Measurements from ENCODE around the gene KRTAP10-6.
"Not testable (repeated sequence)": the region's sequence is repeated elsewhere in the genome, so short reads cannot be mapped to it uniquely, and the experiment has no call there.

Gene KRTAP10-6

GRCh38 chr21:44578371-44579055 is 13.8 kb downstream of the KRTAP10-6 start:
- no peak for DNase-seq

- no peak for DNase-seq
Measured at GRCh38 chr21:44576025-44576420, 16.3 kb downstream of the KRTAP10-6 start.

- DNase-seq, result no peak
Measured at GRCh38 chr21:44575307-44576024, 16.8 kb downstream of the KRTAP10-6 start.

GRCh38 chr21:44574457-44575306 is 17.6 kb downstream of the KRTAP10-6 start:
- no peak for DNase-seq

GRCh38 chr21:44573630-44574456 is 18.5 kb downstream of the KRTAP10-6 start, which contains the start of gene KRTAP10-4:
Gene KRTAP10-4 (plus strand): TSS chr21:44573729. CDS start chr21:44573759, 30 bp downstream.
- DNase-seq, result not testable (repeated sequence)

- DNase-seq, result no peak
Measured at GRCh38 chr21:44572959-44573583, 19.2 kb downstream of the KRTAP10-6 start.

- no peak for DNase-seq
Measured at GRCh38 chr21:44571844-44572782, 20.2 kb downstream of the KRTAP10-6 start.

GRCh38 chr21:44571296-44571695 is 21.0 kb downstream of the KRTAP10-6 start:
- DNase-seq, result no peak

GRCh38 chr21:44569861-44570517 is 22.3 kb downstream of the KRTAP10-6 start:
- no peak for DNase-seq

- no peak for DNase-seq
Measured at GRCh38 chr21:44568667-44569556, 23.4 kb downstream of the KRTAP10-6 start.

GRCh38 chr21:44568261-44568660 is 24.0 kb downstream of the KRTAP10-6 start:
- no peak for DNase-seq

GRCh38 chr21:44567481-44568171 is 24.7 kb downstream of the KRTAP10-6 start:
- no peak for DNase-seq

GRCh38 chr21:44566403-44566802 is 25.9 kb downstream of the KRTAP10-6 start:
- no peak for DNase-seq

GRCh38 chr21:44564886-44565598 is 27.3 kb downstream of the KRTAP10-6 start:
- no peak for DNase-seq

- no peak for DNase-seq
Measured at GRCh38 chr21:44564099-44564498, 28.2 kb downstream of the KRTAP10-6 start.

GRCh38 chr21:44558695-44559094 is 33.6 kb downstream of the KRTAP10-6 start, which contains the start of gene KRTAP10-3:
Gene KRTAP10-3 (minus strand): TSS chr21:44558795. CDS start chr21:44558715, 80 bp downstream.
- no peak for DNase-seq

- DNase-seq, result not testable (repeated sequence)
Measured at GRCh38 chr21:44558329-44558675, 34.0 kb downstream of the KRTAP10-6 start.

Data from stimulated activated CD4-positive, alpha-beta T cell treated with anti-CD3 and anti-CD28 coated beads, Interleukin-2, amount 100 ng/mL, for 24 hours (primary cell).